ENCODE measurements around the gene EVA1A. TPM values are rescaled to one million over a fixed set of nuclear protein-coding genes. Genes with fewer than 3 reads are reported as not detected.
A peak's percentile ranks its signal among the peaks of the same experiment; 100 is the strongest.

Gene EVA1A
- total and polyA plus RNA-seq, 2 experiments from 2014 or later: 126 to 145 TPM

DNA sequence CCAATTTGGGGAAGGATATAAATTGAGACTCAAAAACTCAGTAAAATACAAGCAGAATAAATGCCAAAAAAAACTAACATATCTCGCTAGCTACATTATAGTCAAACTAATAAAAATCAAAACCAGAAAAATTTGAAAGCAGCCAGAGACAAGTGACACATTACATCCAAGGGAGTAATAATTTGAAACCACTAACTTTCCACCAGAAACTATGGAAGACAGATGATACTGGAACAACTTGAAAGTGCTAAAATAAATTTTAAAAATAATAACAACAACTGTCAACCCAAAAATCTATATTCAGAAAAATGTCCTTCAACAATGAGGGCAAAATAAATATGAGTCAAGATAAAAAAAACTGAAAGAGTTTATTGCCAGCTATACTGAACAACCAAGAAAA lies 110.7 kb downstream of the EVA1A start:
- in situ Hi-C loops (cut with MboI): no loop called here

DNA sequence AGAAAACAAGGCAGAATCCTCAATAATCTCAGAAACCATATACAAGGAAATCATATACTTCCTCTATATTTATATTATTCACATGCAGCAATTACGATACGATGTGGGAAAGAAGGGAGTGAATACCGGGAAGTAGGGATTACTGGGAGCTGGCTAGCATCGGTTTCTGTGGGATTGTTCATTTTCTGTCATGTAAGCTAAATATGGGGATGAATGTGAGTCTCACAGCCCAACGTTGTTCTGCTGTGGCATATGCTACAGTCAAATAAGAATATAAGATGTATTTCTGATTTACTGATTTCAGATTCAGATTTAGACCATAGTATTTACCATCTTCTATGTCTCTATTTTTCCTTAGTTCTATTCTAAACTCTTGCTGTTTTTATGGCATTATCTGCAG lies 113.6 kb downstream of the EVA1A start:
- Histone ChIP-seq H3K79me2 (ENCODE audit: insufficient read depth) (no peaks in the 10 kb centered on the region), H2AFZ (no peak overlapping the region), H3F3A (ENCODE audit: insufficient read depth) (no peaks in the 10 kb centered on the region), H3K27ac (no peak overlapping the region), H3K9me2 (ENCODE audit: insufficient read depth) (no peaks in the 10 kb centered on the region), H3K4me3 (no peak overlapping the region), H3K9ac (no peak overlapping the region), H4K20me1 (ENCODE audit: insufficient read depth) (no peaks in the 10 kb centered on the region), H3K4me2 (ENCODE audit: unreplicated experiment) (no peak overlapping the region), H3K4me1 (ENCODE audit: insufficient read depth) (no peaks in the 10 kb centered on the region), H3K27me3 (replicated peaks; ENCODE audit: insufficient read depth) (no peaks in the 10 kb centered on the region), H3K9me3 (ENCODE audit: low read depth) (no peaks in the 10 kb centered on the region), H3K36me3 (ENCODE audit: low read depth) (no peaks in the 10 kb centered on the region)
- no peak for DNase-seq
- no peak for TF ChIP-seq EZH2phosphoT487 (IDR thresholded peaks at IDR 0.05; ENCODE audit: insufficient read depth, low read depth)
- no peak for TF ChIP-seq EZH2 (IDR thresholded peaks at IDR 0.05; ENCODE audit: insufficient read depth, poor library complexity, severe bottlenecking)
- in situ Hi-C loops (cut with MboI): no loop called here
- 63 to 66% methylated on average over 5 of the region's 5 CpGs for WGBS, 2 experiments (ENCODE audit: low coverage in 1 of 2, low lambda C conversion rate in 2 of 2, missing lambda C conversion rate in 2 of 2)

More for the DNA sequence above, 110.7 kb downstream of the EVA1A start:
- Histone ChIP-seq H3K36me3 (ENCODE audit: low read depth) (no peaks in the 10 kb centered on the region), H3K9me2 (ENCODE audit: insufficient read depth) (no peaks in the 10 kb centered on the region), H3K27me3 (replicated peaks; ENCODE audit: insufficient read depth) (no peaks in the 10 kb centered on the region), H2AFZ (no peak overlapping the region), H3K9me3 (ENCODE audit: low read depth) (no peaks in the 10 kb centered on the region), H3K79me2 (ENCODE audit: insufficient read depth) (no peaks in the 10 kb centered on the region), H3K4me1 (ENCODE audit: insufficient read depth) (no peaks in the 10 kb centered on the region), H3F3A (ENCODE audit: insufficient read depth) (no peaks in the 10 kb centered on the region), H3K27ac (no peak overlapping the region), H3K9ac (no peak overlapping the region), H4K20me1 (ENCODE audit: insufficient read depth) (no peaks in the 10 kb centered on the region), H3K4me3 (no peak overlapping the region), H3K4me2 (ENCODE audit: unreplicated experiment) (no peak overlapping the region)
- TF ChIP-seq EZH2phosphoT487 (IDR thresholded peaks at IDR 0.05; ENCODE audit: insufficient read depth, low read depth) (no peak), EZH2 (IDR thresholded peaks at IDR 0.05; ENCODE audit: insufficient read depth, poor library complexity, severe bottlenecking) (no peak)
- DNase-seq: peak; percentile 12
- WGBS, 2 experiments (ENCODE audit: low coverage in 1 of 2, low lambda C conversion rate in 2 of 2, missing lambda C conversion rate in 2 of 2): 40 to 47% methylated on average over 1 of the region's 1 CpG

Small RNAs within 50 kb of the gene (small RNA-seq; reads per million reads assigned to genes)
- gene RF01233 (ENCODE audit: low read depth, low replicate concordance): not detected

Other genes with a start within 250 kb of the EVA1A start
- 48.7 and 52.2 TPM in 2 replicates for gene MRPL19, start 85.8 kb upstream of the EVA1A start, total RNA-seq (2014; rRNA removed; shearing (Covaris generic))
- 55.2 and 57.1 TPM in 2 replicates for gene MRPL19, start 85.8 kb upstream of the EVA1A start, polyA plus RNA-seq (2016; fragmentation: Nextera tagmentation; extraction: Ambion mirVana)
- gene GCFC2, start 150.0 kb upstream of the EVA1A start, total RNA-seq (2014; rRNA removed; shearing (Covaris generic)): 12.0 and 19.3 TPM in 2 replicates
- gene GCFC2, start 150.0 kb upstream of the EVA1A start, polyA plus RNA-seq (2016; fragmentation: Nextera tagmentation; extraction: Ambion mirVana): 11.9 and 12.3 TPM in 2 replicates

All from GM23248 (cell line).